Fibroblast of skin of right biceps (primary cell): ENCODE results near the gene OVCA2.
A peak's percentile ranks its signal among the peaks of the same experiment; 100 is the strongest.

ENCODE experiments used
- DNase-seq: peaks from one replicate; pipeline ENCODE4 v3.0.0-alpha.2; 2013

OVCA2 gene

DNA sequence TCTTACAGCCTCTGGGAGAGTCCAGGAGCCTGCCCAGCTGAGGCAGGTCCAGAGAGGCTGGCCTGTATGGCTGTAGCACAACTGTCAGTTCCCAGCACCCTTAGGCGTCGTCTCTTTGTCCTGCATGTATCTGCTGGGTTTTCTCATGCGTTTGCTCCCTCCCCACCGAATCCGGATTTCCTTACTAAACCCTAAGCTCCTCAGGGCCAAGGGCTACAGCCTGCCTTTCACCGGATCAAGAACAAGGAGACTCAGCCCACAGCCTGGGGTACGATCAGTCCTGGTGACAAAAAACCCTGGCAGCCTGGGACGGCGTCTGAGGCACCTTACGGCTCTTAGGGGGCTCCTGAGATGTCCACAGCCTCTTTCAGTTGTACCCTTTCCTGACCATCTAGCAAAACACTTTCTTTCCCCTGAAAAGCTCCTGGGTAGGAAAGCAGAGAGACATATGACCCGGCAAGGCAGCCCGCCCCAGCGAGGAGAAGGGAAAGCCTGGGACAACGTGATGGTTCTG is 25.3 kb downstream of the OVCA2 start:
- DNase-seq, result peak; percentile 28

- peak; percentile 80 for DNase-seq
Observed at GRCh38 chr17:2067608-2068024, 25.8 kb downstream of the OVCA2 start.

DNA sequence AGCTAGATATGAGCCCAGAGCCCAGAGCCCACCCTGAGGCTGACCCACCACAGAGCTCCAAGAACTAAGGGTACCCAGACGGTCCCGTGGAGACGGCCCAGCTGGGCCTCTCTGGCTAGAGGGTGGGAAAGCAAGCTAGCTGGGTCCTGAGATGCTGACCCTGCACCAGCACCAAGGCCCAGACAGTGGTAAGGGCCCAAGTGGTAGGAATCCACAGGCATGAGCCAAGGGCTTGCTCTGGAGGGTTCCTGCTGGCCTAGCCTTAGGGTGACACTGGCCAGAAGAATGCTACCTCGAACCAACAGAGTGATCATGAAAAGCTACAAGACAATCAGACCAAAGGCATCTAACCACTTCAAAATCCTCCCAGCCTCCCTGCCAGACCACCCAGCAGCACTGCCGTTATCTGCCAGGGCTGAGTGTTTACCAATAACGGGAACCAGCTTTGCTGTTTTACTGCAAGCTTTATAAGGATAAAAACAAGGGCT is 26.3 kb downstream of the OVCA2 start:
- peak; percentile 95 for DNase-seq

DNA sequence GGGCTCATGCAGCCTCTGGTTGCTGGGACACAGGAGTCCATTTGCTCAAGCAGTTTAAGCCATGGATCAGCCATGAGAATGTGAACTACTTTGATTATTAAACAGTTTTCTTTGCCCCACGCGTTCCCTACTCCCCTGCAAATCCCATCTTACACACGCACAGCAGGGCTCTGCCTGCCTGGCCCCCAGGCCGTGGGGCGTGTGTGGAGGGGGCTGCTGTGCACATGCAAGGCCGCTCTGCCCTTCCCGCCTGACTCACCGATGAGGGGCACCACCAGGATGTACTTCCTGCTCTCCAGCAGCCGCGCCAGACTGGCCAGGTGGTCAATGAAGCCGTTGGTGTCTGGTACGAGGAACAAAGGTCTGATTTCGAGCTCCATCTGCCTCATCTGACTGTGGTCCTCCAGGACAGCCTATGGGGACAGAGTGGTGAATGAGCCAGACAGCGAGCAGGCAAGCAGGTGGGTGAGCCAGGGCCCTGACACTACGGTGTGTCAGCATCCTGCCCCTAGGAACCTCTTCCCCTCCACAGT is 26.8 kb downstream of the OVCA2 start:
- peak; percentile 78 for DNase-seq

DNA sequence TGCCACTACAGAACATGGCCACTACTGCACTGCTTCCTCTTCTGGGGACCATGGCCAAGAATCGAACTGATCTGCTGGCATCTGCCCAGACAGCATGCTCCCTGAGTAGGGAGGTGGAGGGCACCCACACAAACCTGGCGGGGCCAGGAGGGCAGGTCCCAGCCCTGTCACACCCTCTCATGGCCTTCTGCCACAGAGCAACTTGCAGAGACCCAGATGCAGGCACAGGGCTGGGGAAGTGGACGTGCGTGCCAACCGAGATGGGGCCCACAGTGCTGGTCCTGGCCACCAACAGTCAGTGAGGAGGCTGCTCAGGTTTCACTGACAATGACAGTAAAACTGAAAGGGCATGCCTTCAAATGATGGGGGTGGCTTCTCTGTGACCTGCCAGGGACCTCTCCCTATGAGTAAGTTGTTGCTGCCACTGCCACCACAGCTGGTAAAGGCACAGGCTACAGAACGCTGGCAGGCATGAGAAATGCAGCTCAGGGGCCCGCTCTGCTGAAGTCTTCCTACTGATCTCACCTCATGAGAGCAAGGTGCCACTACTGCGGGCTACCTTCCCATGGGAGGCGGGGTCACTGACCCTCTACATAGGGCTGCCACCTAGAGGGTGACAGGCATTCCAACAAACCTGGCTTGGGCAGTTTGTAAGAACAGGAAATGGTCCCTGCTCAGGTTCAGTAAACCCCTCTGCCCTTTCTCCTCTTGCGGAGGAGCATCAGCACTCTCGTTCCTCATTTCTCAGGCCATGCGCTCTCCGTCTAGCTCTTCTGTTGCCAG is 28.6 kb downstream of the OVCA2 start:
- no peak for DNase-seq

DNA sequence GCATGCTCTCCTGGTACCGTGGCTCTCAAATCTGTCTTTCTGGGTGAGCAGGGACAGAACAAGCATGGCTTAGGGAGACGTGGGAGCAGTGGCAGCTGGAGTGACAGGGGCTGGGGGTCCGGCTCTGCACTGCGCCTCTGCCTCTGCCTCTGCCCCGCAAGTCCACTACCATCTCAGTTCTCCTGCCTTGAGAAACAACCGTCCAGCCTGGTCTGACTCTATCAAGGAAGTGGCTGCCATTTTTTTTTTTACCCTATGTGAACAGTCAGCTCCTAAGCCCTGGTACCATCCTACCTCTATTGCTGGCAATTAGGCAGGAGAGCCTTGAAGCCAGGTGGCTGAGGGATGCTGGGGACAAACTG is 29.2 kb downstream of the OVCA2 start:
- no peak for DNase-seq

GRCh38 chr17:2071455-2072281 is 29.8 kb downstream of the OVCA2 start:
- DNase-seq, result peak; percentile 69

GRCh38 chr17:2074919-2075318 is 33.1 kb downstream of the OVCA2 start:
- no peak for DNase-seq

- DNase-seq, result peak; percentile 53
Observed at GRCh38 chr17:2075336-2076086, 33.7 kb downstream of the OVCA2 start.

- DNase-seq, result peak; percentile 43
Observed at GRCh38 chr17:2076087-2076984, 34.5 kb downstream of the OVCA2 start.

DNA sequence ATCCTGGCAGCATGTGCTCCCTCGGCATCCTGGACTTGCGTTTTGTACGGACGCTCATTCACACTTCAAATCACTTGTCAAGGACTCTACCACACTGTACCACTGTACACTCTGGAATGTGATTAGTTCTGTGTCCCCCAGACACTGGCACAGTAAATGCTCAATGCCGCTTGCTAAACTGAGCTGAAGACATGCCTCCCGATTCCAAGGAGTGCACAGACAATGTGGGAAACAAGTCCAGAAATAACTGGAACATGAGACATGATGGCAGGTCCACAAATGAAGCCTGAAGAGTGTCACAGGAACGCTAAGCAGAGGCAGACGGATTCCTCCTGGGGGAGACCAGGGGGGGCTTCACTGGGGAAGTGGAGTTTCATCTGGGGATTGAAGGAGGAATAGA is 35.2 kb downstream of the OVCA2 start:
- DNase-seq, result peak; percentile 15

DNA sequence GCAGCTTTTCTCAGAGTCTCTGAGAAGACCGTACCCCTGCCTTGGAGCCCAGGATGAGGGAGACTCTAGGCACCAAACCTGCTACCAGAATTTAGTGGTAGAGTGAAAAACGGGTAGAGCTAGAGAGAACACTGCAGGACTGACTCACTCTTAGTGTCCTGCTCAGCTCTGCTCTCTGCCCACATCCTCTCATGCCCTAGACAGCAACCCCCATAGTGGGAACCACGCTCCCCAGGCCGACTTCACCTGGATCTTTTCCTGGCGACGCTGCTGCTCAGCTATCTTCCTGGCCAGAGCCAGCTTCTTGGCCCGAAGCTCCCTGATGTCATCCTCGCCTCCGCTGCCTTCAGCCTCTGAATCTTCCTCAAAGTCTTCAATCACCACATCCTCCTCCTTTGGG is 39.7 kb downstream of the OVCA2 start:
- peak; percentile 75 for DNase-seq

GRCh38 chr17:2082003-2082781 is 40.4 kb downstream of the OVCA2 start:
- DNase-seq, result peak; percentile 43

DNA sequence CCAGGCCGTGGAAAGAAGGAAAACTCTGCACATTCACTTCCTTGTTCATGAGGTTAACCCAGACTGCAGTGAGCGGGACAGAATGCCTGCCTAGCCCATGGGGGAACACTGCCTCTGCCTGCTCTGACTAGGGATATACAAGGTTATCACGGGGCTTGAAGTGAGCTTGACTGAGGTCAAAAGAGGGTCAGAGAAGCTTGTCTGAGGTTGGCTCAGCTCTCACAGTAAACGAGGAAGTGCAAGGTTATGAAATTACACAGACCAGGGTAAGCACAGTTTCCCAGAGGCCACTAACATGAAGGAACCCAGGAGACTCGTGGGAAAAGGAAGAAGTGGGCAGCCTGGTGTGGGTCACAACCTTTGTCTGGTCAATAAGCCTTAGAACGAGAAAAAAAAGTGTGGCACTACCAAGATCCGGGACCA is 41.8 kb downstream of the OVCA2 start:
- no peak for DNase-seq

- DNase-seq, result peak; percentile 51
Observed at GRCh38 chr17:2084036-2084765, 42.4 kb downstream of the OVCA2 start.

DNA sequence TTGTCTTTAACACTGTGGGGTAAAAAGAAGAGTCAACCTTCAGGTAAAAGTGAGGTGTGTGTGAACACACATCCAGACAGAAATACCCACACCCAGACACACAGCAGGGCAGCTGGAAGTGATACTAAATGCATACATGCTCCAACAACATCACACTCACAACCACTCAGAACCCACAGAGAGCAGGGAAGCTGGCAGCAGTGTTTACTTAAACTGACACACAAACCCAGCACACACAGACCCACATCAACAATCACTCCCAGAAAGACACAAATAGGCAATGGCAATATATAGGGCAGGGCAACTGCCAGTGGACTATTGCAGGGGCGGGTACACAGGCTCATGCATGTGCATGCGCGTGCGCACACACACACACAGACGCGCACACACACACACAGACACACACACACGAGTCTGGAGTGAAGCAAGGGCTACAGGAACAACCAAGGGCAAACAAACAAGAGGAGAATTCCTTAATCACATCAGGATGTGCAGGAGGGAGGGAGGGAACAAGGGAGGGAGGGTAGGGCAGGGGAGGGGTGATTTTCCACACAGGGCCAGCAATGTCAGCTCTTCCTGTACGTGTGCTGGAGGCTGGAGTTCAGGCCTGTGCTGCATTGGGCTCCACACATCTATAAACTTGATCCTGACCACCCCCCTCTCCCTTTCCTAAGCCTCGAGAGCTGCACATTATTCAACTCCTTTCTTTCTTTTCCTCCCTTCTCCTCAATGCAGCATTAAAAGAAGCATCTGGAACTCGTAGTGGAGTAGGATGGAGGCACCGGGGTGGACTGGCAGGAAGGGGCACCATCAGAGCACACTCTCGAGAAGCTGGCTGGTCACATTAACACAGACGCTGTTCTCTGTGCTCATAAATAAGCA is 43.2 kb downstream of the OVCA2 start:
- DNase-seq, result peak; percentile 90

- DNase-seq, result peak; percentile 81
Observed at GRCh38 chr17:2085648-2085949, 43.8 kb downstream of the OVCA2 start.

DNA sequence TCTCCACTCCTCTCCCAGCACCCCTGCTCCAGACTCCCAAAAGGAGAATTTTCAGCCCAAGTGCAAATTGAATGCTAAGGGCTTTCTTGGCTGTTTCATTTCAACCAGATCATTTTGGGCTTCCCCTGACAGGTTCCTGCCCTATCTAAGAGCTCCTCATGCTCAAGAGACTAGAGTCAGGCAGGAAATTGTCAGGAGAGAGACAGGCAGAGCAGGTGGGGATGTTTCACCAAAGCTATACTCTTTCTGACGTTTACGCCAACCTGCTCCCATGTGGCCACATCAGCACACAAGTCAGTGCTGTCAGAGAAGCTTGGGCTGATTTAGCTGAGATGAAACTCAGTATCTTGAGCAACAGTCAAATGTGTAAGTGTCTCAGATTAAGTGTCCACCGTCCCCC is 44.5 kb downstream of the OVCA2 start:
- no peak for DNase-seq

DNA sequence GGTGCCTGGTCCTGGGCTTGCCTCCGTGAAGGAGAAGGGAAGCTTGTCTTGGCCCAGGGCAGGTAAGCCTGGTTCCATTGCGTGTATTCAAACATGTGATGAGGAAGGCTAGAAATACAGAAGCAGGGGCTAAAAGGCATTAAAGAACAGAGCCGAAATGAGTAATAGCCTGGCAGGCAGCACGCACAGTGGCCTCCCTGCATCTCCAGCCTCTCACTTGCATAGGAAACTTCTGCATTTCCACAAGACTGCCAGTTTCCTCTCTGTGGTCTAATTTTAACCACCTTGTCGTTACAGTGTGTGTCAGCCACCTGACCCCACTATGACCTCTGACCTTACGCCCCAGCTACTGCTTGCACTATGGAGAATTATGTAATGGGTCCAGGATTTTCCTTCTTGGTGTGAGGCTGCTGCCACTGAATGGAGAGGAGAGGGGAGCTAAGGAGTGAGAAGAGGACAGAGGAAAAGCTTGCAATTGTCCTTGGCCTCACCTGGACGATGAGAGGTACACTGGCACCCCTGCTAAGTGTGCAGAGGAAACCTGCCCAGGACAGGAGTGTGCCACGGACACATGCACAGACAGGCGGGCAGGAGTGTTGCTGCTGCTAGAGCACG is 45.9 kb downstream of the OVCA2 start:
- peak; percentile 64 for DNase-seq
